Neural crest cell (in vitro differentiated cells): Measurements from ENCODE around the gene RITA1. TPM values are rescaled to one million over a fixed set of nuclear protein-coding genes. Genes with fewer than 3 reads are reported as not detected.

ENCODE experiments used
- DNase-seq: peaks from one replicate; pipeline ENCODE4 v3.0.0; 2021; ENCODE audit warnings: low read depth, mixed read lengths, low spot score
- H3K27ac Mint-ChIP-seq: one replicate; pipeline ENCODE4 v1.8.0; 2021; ENCODE audit warnings: mild to moderate bottlenecking, mixed read lengths; ENCODE audit not compliant: unreplicated experiment
- H3K27me3 Mint-ChIP-seq: 2 replicates; pipeline ENCODE4 v1.8.0; 2021; ENCODE audit warnings: low read depth, mild to moderate bottlenecking, mixed read lengths
- H3K36me3 Mint-ChIP-seq: 2 replicates; pipeline ENCODE4 v1.8.0; 2021; ENCODE audit warnings: low read depth, mild to moderate bottlenecking, mixed read lengths
- H3K4me1 Mint-ChIP-seq: 2 replicates; pipeline ENCODE4 v1.8.0; 2021; ENCODE audit warnings: mixed read lengths
- H3K4me3 Mint-ChIP-seq: one replicate; pipeline ENCODE4 v1.8.0; 2021; ENCODE audit warnings: mild to moderate bottlenecking, mixed read lengths
- H3K9me3 Mint-ChIP-seq: 2 replicates; pipeline ENCODE4 v1.8.0; 2021; ENCODE audit warnings: mixed read lengths
- total RNA-seq: library from RNA; stranded (reverse); gene quantifications from 2 replicates; pipeline ENCODE4 v1.2.1, GENCODE V29; 2021
- TF ChIP-seq, protein P1 (sequence below): fragments of 200-600 bp; sonication (generic); conservative IDR thresholded peaks from 2 replicates; pipeline ENCODE4 v1.5.0; 2021; ENCODE audit warnings: antibody characterized with exemption, mild to moderate bottlenecking

Gene RITA1
- total RNA-seq, 1 donor from 2014 or later = 20.1 TPM

DNA sequence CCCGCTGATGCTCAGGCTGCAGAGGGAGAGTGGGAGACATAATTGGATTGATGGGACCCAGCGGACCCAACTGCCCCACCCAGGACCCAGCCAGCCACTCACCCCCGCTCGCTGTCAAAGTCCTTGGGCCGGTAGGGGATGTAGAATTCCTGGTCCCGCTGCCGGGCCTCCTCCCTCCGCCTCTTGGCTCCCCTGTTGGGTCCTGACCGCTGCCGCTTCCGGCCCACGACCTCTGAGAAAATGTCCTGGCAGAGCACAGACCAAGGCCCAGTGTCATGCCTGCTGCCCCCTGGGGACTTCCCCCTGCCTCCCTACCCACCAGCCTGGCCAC, 22.5 kb upstream of the RITA1 start:
- Mint-ChIP-seq H3K4me3 (no peak overlapping the region), H3K36me3 (peaks cover 2% of the 10 kb centered on the region), H3K27me3 (peaks cover 3% of the 10 kb centered on the region), H3K4me1 (peaks cover 13% of the 10 kb centered on the region), H3K27ac (no peak overlapping the region), H3K9me3 (no peaks in the 10 kb centered on the region)
- DNase-seq = no peak
- TF ChIP-seq, protein P1, sequence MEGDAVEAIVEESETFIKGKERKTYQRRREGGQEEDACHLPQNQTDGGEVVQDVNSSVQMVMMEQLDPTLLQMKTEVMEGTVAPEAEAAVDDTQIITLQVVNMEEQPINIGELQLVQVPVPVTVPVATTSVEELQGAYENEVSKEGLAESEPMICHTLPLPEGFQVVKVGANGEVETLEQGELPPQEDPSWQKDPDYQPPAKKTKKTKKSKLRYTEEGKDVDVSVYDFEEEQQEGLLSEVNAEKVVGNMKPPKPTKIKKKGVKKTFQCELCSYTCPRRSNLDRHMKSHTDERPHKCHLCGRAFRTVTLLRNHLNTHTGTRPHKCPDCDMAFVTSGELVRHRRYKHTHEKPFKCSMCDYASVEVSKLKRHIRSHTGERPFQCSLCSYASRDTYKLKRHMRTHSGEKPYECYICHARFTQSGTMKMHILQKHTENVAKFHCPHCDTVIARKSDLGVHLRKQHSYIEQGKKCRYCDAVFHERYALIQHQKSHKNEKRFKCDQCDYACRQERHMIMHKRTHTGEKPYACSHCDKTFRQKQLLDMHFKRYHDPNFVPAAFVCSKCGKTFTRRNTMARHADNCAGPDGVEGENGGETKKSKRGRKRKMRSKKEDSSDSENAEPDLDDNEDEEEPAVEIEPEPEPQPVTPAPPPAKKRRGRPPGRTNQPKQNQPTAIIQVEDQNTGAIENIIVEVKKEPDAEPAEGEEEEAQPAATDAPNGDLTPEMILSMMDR = no peak

DNA sequence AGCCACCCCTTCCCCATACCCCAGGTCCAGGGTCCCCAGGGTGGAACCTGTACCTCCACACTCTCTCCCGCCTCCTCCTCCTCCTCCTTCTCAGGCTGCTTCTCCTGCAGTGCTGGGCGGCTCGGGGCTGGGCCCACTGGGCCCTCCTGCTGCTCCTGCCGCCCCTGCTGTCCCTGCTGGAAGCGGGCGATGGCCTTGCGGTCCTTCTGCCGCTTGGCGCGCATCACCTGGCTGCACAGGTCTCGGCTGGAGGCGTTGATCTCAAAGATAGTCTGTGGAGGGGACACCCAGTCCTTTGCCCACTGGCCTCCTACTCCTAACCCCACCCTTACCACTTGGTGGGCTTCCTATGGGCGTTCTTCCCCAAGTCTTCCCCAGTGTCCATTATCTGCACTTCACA, 21.5 kb upstream of the RITA1 start:
- Mint-ChIP-seq H3K4me3 (no peak overlapping the region), H3K36me3 (peaks cover 2% of the 10 kb centered on the region), H3K27me3 (peaks cover 3% of the 10 kb centered on the region), H3K27ac (no peak overlapping the region), H3K9me3 (no peaks in the 10 kb centered on the region), H3K4me1 (peaks cover 13% of the 10 kb centered on the region)
- no peak for DNase-seq
- TF ChIP-seq, protein P1 = no peak

DNA sequence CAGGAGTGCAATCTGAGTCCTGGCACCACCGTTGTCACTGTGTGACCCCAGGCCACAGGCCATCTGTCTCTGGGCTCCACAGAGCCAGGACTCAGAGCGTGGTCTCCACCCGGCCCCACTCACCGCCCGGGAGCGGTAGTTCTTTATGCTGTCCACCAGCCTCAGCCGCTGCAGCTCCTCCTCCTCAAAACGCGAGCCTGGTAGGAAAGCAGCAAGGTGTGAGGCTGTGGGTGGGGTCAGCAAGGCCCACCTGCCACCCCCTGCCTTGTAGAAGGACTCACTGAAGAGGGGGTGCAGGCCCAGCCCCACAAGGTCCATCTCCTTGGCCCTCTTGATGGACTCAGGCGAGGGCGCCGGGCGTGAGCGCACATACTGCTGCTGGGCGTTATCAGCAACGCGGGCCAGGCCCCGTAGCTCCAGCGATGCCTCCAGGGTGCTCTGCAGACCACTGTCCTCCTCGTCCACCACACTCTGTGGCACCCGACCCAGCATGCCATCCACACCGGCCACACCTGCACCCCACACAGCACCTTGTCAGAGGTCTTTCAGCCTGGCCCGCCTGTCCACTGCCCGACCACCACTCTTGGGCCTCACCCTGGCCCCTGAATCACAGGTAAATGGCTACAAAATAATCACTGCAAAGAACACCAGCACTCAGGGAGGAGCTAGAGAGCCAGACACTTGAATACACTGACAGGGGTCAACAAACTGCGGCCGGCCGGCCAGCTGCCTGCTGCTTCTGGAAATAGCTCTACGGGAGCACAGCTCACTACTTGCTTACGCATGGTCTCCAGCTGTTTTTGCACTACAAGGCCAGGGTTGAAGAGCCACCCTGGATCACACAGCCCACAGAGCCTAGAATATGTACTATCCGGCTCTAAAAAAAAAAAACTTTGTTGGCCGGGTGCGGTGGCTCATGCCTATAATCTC, 19.7 kb upstream of the RITA1 start:
- Mint-ChIP-seq H3K27ac (no peak overlapping the region), H3K36me3 (peaks cover 4% of the 10 kb centered on the region), H3K9me3 (no peaks in the 10 kb centered on the region), H3K4me3 (no peak overlapping the region), H3K27me3 (peaks cover 3% of the 10 kb centered on the region), H3K4me1 (peaks cover 13% of the 10 kb centered on the region)
- no peak for DNase-seq
- TF ChIP-seq, protein P1 = no peak

DNA sequence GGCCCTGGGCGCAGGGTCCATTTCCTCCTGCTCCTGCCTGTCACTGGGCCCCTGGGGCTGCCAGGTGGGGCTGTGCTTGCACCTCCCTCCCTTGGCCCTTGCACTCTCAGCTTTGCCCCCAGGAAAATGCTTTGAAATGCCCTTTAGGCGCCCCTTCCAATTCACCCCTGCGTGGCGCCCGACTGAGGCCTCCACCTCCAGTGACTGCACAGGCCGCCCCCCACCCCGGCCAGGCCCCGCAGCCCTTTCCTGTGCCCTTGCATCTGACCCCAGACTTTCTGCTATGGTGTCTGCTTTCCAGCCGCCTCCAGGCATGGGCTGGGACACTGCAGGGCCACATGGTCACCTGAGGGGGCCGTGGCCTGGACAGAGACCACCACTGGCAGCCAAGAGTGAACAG, 17.7 kb upstream of the RITA1 start:
- Mint-ChIP-seq H3K4me1 (no peaks in the 10 kb centered on the region), H3K4me3 (no peak overlapping the region), H3K36me3 (peaks cover 8% of the 10 kb centered on the region), H3K9me3 (no peaks in the 10 kb centered on the region), H3K27ac (no peak overlapping the region), H3K27me3 (no peaks in the 10 kb centered on the region)
- no peak for DNase-seq
- TF ChIP-seq, protein P1 = no peak

DNA sequence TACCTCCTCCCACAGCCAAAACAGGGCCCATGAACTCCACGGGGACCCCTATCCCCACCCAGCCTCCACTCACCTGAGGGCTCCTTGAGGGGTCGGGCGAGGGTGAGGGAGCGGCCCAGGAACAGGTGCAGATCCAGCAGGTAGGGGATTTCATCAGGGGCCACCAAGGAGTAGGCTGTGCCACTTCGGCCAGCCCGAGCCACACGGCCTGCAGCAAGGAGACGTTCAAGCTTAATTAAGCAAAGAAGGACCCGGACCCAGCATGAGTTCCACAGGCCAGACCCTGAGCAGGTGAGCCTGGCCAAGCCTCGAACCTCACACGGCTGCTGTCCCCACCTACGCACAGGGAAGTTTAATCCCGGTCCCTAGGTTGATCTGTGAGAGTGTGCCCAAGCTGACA, 15.8 kb upstream of the RITA1 start:
- no peak for DNase-seq
- peaks cover 11% of the 10 kb centered on the region for H3K36me3 Mint-ChIP-seq

More for the DNA sequence above, 15.8 kb upstream of the RITA1 start:
- Mint-ChIP-seq H3K4me1 (no peaks in the 10 kb centered on the region), H3K27ac (no peak overlapping the region), H3K27me3 (no peaks in the 10 kb centered on the region), H3K9me3 (no peaks in the 10 kb centered on the region), H3K4me3 (no peak overlapping the region)
- TF ChIP-seq, protein P1 = no peak
